ENCODE measurements around the gene ZC2HC1C.

The ZC2HC1C gene

DNA sequence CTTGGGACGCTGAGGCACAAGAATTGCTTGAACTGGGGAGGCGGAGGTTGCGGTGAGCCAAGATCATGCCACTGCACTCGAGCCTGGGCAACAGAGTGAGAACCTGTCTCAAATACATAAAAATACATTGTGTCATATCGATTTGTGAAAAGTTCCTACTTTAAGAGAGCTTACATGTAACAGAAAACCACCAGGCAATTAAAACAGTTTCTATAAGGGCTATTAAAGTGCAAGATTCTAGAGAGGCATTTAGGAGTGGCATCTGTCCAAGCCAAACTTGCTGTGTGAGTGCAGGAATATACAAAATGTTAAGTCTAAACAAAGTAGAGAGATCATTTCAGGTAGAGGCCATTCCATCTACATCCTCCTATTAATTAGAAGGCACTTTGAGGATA, 59.2 kb downstream of the ZC2HC1C start:
- no peak for ATAC-seq
- no peaks in the 10 kb centered on the region for H3K9me3 Mint-ChIP-seq
- peak overlapping the region; percentile 29 for H3K4me3 Mint-ChIP-seq
- no peaks in the 10 kb centered on the region for H3K27me3 Mint-ChIP-seq
- no peak overlapping the region for H3K27ac Mint-ChIP-seq
- H3K36me3 Mint-ChIP-seq = peaks cover 16% of the 10 kb centered on the region
- peaks cover 45% of the 10 kb centered on the region for H3K4me1 Mint-ChIP-seq
